HG02610 (cell line): ENCODE data around the gene ATXN10.
"Not testable (repeated sequence)": the region's sequence is repeated elsewhere in the genome, so short reads cannot be mapped to it uniquely, and the experiment has no call there.

Experiments
- ATAC-seq: cut with Tn5 transposase; IDR thresholded peaks from one replicate; pipeline ENCODE4 v1.9.1; 2021; ENCODE audit warnings: mild to moderate bottlenecking, moderate library complexity; ENCODE audit not compliant: unreplicated experiment

The ATXN10 gene

GRCh38 chr22:45642986-45643385 lies 28.6 kb upstream of the ATXN10 start:
- no peak for ATAC-seq

GRCh38 chr22:45644714-45645113 lies 26.9 kb upstream of the ATXN10 start:
- ATAC-seq: no peak

- ATAC-seq: no peak
Measured at GRCh38 chr22:45645150-45645525, 26.5 kb upstream of the ATXN10 start.

- no peak for ATAC-seq
Measured at GRCh38 chr22:45645526-45646414, 25.9 kb upstream of the ATXN10 start.

- ATAC-seq: no peak
Measured at GRCh38 chr22:45647532-45648225, 24.0 kb upstream of the ATXN10 start.

- no peak for ATAC-seq
Measured at GRCh38 chr22:45648301-45649117, 23.1 kb upstream of the ATXN10 start.

GRCh38 chr22:45649809-45650208 lies 21.8 kb upstream of the ATXN10 start:
- no peak for ATAC-seq

GRCh38 chr22:45650721-45651120 lies 20.9 kb upstream of the ATXN10 start:
- ATAC-seq: no peak

- no peak for ATAC-seq
Measured at GRCh38 chr22:45651931-45652528, 19.6 kb upstream of the ATXN10 start.

- no peak for ATAC-seq
Measured at GRCh38 chr22:45656577-45656976, 15.1 kb upstream of the ATXN10 start.

- no peak for ATAC-seq
Measured at GRCh38 chr22:45657701-45658100, 13.9 kb upstream of the ATXN10 start.

GRCh38 chr22:45664136-45664646 lies 7.4 kb upstream of the ATXN10 start:
- no peak for ATAC-seq

- ATAC-seq: no peak
Measured at GRCh38 chr22:45667486-45667885, 4.1 kb upstream of the ATXN10 start.

GRCh38 chr22:45670363-45670762 lies 1.3 kb upstream of the ATXN10 start:
- ATAC-seq: not testable (repeated sequence)

- no peak for ATAC-seq
Measured at GRCh38 chr22:45670981-45671782, 452 bp upstream of the ATXN10 start.

GRCh38 chr22:45672564-45673481 lies 1.2 kb downstream of the ATXN10 start:
- no peak for ATAC-seq

GRCh38 chr22:45673482-45674175 lies 2.0 kb downstream of the ATXN10 start:
- no peak for ATAC-seq

GRCh38 chr22:45676024-45676423 lies 4.4 kb downstream of the ATXN10 start:
- ATAC-seq: no peak
